ENCODE measurements around the gene MAB21L4.

The MAB21L4 gene

DNA sequence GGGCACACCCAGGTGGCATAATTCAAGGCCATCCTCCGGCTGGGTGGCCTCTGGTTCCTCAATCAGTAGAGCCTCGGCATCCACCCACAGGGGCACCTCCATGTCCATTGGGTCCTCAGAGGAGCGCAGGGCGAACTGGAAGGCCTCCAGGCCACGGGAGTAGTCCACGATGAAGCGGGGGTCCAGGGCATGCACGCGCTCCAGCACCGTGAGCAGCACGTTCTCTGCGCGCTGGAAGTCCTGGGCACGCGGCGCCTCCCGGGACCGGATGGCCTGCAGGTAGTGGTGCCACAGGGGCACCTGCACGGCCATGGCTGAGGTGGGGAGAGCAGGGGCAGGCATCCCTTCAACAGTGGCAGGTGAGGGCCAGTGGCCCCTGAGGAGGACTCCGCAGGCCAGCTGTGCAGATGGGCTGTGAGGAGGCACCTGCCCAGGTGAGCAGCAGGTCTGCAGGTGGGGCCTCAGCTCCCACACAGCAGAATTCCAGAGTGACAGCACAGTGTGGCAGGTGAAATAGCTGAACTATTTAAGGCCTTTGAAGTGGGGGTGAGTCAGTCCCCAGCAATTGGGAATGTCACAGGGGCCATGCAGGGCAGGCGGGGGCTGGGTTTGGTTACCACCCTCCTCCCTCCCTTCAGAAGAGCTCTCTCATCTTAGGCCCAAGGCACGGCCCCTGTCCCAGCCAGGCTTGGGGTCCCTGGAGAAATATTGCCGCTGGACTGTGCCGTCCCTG is at the start of gene MAB21L4:
MAB21L4 (minus strand) TSS at position 501 of the 733 bp plus-strand sequence; CDS start at position 342, 159 bp downstream.
- DNase-seq (ENCODE audit: low spot score): no peak

DNA sequence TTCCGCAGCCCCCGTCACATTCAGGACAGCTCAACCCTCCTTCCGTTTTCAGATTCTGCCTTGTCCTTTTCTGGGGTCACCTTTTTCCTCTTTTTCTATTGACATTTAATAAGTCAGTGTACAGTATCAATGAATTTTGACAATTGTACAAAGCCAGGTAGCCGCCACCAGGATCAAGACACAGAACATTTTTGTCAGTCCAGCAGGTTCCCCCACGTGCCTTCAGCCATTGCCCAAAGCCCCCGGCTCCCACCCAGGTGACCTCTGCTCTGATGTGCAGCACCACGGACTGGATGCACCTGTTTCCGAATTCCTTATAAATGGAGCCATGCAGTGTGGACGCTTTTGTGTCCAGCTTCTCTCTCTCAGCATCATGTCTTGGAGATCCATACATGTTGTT is 40.1 kb upstream of the MAB21L4 start:
- no peak for DNase-seq (ENCODE audit: low spot score)

DNA sequence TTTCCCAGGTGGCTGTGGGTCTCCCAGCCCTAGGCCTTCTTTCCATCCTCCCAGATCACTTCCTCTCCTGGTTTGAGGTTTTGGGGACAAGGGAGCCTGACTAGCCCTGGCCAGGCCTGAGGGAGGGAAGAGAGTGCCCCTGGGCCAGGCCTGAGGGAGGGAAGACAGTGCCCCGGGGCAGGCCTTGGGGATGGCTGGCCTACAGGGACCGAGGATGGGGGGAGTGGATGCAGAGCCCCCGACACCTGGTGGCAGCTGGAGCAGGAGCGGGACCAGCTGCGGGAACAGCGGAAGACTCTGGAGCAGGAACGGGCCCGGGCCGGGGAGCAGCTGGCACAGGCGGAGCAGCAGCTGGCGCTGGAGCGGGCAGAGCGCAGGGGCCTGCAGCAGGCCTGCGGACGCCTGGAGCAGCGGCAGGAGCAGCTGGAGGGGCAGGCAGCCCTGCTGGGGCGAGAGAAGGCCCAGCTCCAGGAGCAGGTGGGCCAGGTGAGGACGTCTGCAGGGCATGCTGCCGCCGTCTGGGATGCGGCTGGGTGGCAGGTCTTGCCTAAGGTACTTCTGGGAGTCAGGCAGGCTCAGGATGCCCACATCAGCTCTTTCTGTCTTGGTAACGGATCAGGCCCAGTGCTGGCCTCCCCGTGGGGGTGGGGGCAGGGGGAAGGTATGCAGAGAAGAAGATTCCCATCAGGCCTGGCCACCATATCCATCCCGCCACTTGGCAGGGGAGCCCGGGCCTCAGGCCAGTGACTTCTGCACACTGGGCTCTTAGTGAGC is 39.3 kb upstream of the MAB21L4 start:
- DNase-seq (ENCODE audit: low spot score): no peak

DNA sequence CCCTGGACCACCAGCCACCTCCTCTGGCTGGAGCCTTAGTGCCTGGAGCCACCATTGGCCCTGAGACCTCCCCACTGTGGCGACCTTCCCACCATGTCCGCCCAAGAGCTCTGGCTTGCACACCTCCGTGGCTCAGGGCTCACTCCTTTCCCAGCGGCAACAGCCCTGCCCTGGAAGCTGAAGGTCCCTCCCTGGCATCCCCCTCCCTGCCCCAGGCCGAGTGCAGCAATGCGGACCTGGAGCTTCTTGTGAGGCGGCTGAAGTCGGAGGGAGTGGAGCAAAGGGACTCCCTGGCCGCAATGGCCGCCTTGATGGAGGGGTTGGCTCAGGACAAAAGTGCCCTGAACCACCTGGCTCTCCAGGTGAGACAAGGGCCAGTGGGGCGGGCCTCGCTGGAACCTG is 38.7 kb upstream of the MAB21L4 start:
- DNase-seq (ENCODE audit: low spot score): no peak

DNA sequence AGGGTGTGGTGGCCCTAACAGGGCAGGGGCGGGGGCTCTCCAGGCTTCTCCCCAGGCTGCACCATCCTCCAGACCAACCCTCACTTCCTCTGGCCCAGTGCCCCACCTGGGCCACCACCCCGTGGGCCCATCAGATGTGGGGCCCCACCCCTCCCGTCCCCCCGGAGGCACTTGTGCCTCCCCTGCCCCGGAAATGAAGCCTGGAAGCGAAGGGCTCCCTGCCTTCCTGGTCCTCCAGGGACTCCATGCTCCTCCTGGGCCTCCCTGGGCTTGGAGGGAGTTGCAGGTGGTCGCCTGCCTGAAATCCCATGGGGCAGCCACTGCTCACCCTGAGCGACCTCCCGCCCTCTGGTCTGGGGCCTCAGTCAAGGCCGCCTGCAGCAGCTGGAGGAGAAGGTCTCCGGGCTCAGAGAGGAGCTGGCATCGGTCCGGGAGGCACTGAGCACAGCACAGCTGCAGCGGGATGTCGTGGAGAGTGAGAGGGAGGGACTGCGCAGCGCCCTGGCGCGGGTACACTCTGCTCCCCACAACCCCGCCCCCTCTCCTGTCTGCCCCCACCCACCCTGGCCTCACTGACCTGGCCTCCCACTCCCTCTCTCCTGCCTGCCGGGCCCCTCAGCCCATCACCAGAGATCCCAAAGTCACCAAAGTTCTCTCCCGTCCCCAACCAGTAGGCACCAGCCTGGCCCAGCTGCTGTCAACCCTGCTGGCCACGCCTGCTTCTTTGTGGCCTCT is 38.2 kb upstream of the MAB21L4 start:
- DNase-seq (ENCODE audit: low spot score): no peak

DNA sequence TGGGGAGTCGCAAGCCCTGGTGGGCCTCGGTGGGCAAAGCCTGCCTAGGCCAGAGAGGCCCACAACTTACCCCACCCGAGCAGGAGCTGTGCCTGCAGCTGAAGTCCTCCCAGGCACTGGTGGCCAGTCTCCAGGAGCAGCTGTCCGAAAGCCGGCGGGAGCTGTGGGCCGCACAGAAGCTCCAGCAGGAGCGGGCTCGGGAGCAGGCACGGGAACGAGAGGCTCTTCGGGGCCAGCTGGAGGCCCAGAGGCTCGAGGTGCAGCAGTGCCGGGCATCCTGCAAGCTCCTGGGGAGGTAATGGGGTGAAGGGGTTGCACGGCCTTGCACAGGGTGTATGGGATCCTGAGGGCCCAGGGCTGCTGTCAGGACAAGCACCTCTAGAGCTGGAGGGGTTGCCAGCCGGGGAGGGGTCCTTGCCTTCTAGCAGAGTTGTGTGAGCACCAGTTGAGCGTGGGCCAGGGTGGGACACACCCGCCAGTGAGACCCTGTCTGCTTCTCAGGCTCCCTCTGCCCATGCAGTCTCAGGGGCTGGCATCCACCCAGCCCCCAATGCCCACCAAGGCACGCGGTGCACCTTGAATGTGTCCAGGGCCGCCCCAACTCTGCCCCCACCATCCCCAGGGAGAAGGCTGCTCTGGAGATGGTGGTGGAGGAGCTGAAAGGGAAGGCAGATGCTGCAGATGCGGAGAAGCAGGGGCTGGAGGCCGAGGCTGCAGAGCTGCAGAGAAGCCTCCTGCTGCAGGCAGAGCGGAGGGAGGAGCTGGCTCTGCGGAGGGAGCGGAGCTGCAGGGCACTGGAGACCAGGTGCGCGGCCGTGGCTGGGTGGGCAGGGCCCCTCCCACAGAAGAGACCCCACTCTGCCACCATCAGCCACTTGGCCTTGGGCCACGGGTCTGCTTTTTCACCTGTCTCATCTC is 37.4 kb upstream of the MAB21L4 start:
- no peak for DNase-seq (ENCODE audit: low spot score)

DNA sequence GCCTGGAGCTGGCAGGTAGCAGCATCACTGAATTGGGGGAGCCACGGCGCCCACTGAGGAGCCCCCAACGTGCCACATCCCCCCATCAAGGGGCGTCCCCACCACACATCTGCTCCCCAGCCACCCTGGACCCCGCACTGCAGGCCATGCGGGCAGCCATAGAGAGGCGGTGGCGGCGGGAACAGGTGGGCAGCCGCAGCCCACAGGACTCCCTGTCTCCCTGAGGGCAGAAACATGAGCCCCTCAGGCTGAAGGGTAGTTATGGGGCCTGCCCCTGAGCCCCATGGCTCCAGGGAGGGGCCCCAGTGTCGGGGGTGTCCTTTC is 36.7 kb upstream of the MAB21L4 start:
- no peak for DNase-seq (ENCODE audit: low spot score)

DNA sequence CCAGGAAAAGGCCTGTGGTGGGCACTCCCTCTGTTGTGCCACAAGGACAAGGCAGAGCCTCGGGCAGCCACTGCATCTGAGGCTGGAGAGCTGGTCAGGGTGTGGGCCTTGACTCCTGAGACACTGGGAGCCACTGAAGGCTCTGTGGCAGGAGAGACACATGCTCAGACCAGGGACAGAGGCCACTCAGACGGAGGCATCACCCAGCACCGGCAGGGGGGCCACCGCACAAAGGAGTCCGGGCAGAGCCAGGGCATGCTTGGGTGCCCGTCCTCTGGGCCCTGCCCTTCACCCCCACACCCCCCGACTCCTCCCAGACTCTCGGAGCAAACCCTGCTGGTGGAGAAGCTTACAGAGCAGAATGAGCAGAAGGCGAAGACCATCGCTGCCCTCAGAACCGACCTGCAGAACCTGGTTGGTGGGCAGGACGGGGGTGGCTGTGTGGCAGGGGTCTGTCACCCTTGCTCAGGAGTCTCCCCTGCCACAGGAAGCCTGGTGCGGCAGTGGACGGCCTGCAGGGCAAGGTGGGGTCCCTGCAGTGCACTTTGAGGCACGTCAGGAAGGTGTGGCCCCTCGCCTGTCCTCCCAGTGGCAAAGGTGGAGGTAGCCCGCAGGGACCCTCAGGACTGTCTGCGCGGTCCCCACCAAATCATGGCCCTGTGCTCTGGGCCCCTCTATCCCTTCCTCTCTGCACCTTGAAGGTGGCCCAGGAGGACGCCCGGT is 36.2 kb upstream of the MAB21L4 start:
- no peak for DNase-seq (ENCODE audit: low spot score)

DNA sequence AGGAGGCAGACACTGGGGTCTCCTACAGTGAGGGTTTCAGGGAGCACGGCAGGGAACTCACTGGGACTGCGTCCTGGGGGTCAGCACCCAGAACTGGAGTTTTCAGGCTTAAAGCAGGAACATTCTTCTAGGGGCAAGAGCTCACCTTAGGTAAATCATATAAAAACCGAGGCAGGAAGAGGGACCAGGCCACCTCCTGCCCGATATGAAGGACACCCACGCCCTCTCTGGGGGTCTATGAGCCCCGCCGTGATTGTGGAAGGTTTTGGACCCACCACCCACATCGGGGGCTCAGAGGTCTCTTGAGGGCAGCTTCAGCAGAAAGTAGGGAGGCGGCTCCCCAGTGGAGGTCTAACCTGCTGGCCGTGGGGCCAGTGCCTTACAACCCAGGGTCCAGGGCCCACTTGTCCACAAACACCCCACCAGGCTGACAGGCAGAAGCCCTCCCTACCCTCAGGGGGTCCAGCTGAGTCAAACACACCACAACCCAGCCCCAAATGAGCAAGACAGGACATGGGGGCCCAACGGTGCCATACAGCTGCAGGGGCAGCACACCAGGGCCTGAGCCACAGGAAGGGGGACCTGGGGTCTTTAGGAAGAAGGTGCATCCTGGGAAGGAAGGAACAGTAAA is 35.5 kb upstream of the MAB21L4 start:
- DNase-seq (ENCODE audit: low spot score): no peak

DNA sequence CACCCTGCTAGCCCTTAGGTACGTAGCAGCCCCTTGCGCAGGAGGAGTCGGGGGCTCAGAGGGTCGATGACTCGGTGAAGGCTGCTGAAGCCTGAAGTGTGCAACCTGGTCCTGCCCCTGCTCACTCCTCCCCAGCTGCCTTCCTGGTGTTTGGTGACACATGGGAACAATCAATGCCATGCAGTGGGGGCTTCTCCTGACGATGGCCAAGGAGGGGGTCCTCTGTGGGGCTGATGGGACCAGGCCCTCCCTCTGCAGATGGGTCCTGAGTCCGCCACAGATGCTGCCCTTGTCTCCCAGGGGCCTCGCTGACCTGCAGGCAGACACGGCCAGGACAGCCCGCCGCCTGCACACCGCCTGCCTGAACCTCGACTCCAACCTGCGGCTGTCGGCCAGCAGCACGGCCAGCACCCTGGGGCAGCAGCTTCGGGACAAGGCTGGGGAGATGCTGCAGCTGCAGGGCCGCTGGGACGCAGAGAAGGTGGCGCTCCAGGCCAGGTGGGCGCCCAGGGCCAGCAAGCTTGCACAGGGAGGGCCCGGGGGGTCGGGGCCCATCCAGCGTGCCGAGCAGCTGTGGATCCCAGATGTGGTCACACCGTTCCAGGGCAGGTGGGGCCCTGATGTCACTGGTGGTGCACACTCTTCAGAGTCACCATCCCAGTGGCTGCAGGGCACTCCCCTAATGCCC is 34.8 kb upstream of the MAB21L4 start:
- no peak for DNase-seq (ENCODE audit: low spot score)

DNA sequence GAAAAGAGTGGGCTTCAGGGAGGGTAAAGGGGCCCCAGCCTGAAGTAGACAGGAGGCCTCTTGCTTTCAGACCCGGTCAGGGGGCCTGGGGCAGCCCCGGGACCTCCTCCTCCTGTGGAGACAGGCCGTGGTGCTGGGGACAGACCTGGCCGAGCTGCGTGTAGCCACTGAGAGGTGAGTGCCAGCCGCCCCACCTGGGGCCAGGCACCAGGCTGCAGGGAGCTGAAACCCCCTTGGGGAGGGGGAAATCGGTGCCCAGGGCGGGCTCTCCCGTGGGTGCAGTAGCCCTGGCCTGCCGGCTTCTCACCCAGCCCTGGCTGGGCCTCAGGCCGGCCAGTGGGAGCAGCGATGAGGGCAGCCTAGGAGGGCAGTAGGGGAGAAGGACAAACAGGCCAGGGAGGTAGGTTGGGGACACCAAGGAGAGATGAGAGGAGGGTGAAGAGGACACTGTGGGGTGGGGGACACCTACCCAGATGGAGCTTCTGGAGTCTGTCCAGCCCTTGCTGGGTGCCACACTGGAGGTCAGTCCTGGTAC is 34.2 kb upstream of the MAB21L4 start:
- no peak for DNase-seq (ENCODE audit: low spot score)

DNA sequence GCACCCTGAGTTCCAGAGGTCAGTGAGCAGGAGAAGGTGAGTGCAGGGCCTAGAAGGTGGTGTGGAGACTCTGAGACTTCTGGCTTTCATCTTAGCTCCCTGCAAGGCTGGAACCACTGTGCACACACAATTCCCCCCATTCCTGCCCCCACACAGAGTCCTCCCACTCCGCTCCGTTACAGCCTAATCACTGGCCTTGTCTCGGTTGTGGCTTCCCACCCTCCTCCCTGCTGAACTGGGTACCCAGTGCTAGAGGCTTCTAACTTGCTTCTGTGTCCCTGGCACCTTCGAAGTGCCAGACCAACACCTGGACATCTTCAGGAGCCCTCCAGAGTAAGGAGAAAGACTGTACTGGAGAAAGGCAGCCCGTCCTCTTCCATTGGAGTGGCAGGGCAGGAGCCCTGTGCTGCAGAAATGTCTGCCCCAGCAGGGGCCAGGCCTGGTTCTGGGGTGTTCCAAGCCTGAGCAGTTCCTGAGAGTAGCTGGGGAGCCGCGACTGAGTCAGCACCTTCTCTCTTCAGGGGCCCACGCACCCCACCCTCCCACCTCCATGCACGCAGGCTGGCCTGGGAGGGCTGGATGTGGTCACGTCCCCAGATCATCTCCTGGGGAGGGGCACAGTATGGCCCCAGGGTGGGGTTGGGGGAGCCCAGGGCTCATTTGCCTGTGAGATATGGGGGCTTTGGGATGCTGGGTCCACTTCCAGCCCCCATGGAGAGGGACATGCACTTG is 33.6 kb upstream of the MAB21L4 start:
- no peak for DNase-seq (ENCODE audit: low spot score)

DNA sequence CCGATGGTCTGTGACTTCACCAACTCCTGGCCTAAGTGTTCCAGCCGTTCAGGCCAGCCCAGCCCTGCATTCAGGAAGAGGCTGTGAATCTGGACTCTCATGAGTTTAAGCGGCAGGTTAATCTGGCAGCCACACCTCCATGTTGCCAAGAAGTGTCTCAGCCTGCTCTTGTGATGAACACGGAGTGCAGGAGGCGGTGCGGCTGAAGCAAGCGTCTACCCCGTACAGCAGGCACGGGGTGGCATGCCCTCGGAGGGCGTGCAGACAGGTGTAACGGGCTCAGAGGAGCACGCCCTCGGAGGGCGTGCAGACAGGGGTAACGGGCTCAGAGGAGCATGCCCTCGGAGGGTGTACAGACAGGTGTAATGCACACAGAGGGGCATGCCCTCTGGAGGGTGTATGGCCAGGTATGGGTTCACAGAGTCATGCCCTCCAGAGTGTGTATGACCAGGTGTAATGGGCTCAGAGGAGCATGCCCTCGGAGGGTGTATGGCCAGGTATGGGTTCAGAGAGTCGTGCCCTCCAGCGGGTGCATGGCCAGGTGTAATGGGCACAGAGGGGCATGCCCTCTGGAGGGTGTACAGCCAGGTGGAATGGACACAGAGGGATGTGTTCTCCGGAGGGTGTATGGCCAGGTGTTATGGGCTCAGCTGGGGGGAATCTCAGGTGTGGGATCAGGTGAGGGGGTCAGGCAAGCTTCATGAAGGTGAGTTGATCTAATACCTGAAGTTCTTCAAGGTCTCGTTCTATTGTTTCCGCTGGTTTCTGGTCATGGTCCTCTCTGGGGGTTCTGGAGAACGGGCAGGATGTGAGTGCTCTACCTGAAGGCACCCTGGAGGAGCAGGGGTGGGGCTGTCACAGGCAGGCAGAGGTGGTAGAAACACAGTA is 32.8 kb upstream of the MAB21L4 start:
- DNase-seq (ENCODE audit: low spot score): no peak

DNA sequence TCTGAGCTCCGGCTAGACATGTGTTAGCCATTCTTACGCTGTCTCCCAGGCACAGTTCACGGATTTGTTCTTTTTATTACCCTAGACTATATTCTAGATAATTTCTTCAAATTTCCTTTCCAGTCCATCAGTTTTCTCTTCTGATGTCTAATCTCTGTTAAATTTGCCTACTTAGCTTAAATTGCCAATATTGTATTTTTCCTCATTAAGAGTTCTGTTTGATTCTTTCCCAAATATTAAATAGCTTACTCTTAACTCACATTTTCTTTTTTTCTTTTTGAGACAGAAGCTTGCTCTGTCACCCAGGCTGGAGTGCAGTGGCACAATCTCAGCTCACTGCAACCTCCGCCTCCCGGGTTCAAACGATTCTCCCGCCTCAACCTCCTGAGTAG is 31.4 kb upstream of the MAB21L4 start:
- DNase-seq (ENCODE audit: low spot score): no peak

DNA sequence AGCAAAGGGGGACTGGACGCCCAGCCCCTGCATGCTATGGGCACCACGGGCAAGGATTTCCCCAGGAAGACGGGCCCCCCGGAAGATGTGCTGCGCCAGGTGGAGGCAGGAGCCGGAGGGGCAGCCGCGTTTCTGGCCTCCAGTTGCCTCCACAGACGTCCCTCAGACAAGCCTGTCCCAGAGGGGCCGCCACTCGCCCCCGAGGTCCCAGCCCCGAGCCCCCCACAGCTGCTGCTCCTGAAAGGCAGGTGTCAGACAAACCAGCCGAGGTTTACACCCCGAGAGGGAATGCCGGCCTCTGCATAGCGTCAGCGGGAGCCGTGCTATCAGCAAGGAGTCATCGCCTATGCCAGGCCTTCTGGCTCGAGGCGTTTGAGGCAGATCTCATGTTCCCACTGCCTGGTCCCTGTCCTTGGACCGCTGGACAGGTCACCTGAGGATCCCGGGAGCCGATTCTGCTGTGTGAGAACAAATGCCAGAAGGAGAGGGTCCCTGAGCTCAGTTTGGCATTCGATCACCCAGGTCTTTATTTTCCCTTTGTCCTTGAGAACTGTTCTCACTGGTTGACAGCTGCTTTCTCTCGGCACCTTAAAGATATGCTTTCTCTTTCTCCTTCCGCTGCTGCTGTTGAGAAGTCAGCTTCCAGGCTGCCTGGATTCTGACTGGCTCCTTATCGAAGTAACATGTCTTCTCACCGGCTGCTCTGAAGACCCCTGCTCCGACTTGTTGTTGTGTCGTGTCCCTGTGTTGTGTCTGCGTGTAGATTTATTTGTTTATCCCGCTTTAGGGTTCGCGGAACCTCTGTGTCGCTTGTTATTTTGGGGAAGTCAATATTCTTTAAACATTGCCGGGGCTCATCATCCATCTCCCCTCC is 30.8 kb upstream of the MAB21L4 start:
- DNase-seq (ENCODE audit: low spot score): no peak

DNA sequence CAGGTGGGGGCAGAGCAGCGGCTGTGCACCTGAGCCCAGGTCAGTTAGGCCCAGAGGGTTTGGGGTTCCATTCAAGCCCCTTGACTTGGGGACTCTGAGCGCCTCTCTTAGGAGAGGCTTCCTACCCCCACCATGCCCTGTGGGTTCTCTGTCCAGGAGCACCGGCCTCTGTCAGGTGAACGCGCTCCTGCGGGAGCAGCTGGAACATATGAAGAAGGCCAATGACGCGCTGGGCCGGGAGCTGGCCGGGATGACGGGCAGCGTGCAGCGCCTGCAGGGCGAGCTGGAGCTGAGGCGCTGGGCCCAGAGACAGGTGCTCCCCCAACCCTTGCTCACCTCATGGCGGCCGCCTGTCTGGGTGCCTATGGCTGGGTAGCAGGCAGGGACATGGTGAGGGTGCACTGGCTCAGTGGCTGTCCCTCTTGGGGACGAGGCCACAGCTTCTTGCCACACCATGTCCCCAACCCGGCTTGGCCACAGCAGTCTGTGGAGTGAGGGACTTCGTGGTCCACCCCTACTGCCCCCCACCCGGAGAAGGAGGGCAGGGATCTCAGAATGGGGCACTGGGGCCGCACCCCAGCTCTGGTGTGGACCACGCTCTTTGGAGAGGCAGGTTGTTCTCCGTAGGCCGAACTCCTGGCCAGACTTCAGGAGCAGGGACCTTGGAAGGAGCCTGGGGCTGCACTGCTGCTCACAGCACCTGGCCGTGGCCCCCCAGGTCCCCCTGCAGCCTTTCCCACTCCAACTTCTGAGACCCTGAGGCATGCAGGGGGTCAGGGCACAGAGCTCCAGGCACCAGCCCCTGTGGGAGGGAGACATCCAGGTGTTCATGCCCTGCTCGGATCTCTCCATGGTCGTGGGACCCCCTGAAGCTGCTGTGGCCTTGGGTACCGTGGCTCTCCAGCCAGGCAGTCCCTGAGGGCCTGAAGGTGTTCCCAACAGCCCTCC is 29.9 kb upstream of the MAB21L4 start:
- no peak for DNase-seq (ENCODE audit: low spot score)
